Ovary (tissue), 10 donors: ENCODE data around the gene USP6NL. TPM values are rescaled to one million over a fixed set of nuclear protein-coding genes. Genes with fewer than 3 reads are reported as not detected.

ENCODE experiments used
- DNase-seq, 5 donors: peaks; one replicate each; pipeline ENCODE4 v3.0.0-alpha.2; 2019 to 2020
- H3K27ac ChIP-seq, 2 donors: fragments of 200-600 bp; one replicate each; pipeline versions ENCODE4 v1.5.1 to v1.8.0; 2019 to 2022
- H3K27me3 ChIP-seq: fragments of 200-600 bp; one replicate; pipeline ENCODE4 v1.8.0; 2022
- H3K36me3 ChIP-seq: fragments of 200-600 bp; sonication (generic); one replicate; pipeline ENCODE4 v1.5.1; 2019
- H3K4me1 ChIP-seq: one replicate; pipeline ENCODE4 v1.8.1; 2013; ENCODE audit warnings: mild to moderate bottlenecking, moderate library complexity; ENCODE audit not compliant: insufficient read depth
- H3K4me3 ChIP-seq: fragments of 200-600 bp; sonication (generic); one replicate; pipeline ENCODE4 v1.5.1; 2017
- H3K9me3 ChIP-seq, 2 donors: fragments of 200-600 bp in 1 of 2; sonication (generic) in 1 of 2; one replicate each; pipeline versions ENCODE4 v1.5.1 to v1.8.1; 2013 to 2019; ENCODE audit warnings: mild to moderate bottlenecking in 1 of 2, moderate library complexity in 1 of 2
- CTCF ChIP-seq, 3 donors: fragments of 450-650 bp in 2 of 3; fragments of 200-600 bp in 1 of 3; IDR thresholded peaks; one replicate each; pipeline versions ENCODE4 v1.5.1 to v1.8.0; 2016 to 2022; ENCODE audit warnings: antibody characterized with exemption in 3 of 3, mild to moderate bottlenecking in 1 of 3
- EP300 ChIP-seq: sonication (generic); formaldehyde crosslinking; IDR thresholded peaks from one replicate; pipeline ENCODE4 v1.6.1; 2017; ENCODE audit warnings: antibody characterized with exemption
- POLR2A ChIP-seq: fragments of 450-650 bp; IDR thresholded peaks from one replicate; pipeline ENCODE4 v1.6.1; 2017; ENCODE audit warnings: antibody characterized with exemption, mild to moderate bottlenecking, moderate library complexity
- WGBS, 3 donors: extraction: QIAGEN DNeasy Blood & Tissue Kit in 1 of 3; methylation state at CpG; one replicate each; pipeline versions ENCODE4 v1.1.5 to v1.1.7; 2013 to 2017; 5-methylcytosine and 5-hydroxymethylcytosine counted together
- intact Hi-C, 4 donors: fragments of 100-400 bp; cut with DNase I; formaldehyde crosslinking; loops; one replicate each; pipeline versions ENCODE4 v1.11.0 to v1.15.1; 2022 to 2023
- long read RNA-seq, 3 donors: library from polyadenylated mRNA in 2 of 3; unstranded in 2 of 3; transcript quantifications; one replicate each; pipeline ENCODE4 v2.0.0 and lab custom pipeline, GENCODE V29; 2021 to 2026
- polyA plus RNA-seq, 2 donors: library from polyadenylated mRNA; stranded (reverse); fragments of 200-250 nt in 1 of 2; fragments of 350-450 nt in 1 of 2; fragmentation: Illumina TruSeq in 1 of 2; extraction: RNeasy Lipid Tissue Mini Kit (QIAGEN cat#74804) in 1 of 2; gene quantifications; one replicate each; pipeline ENCODE4 v1.2.3, GENCODE V29; 2013 to 2014
- total RNA-seq, 7 donors: library from RNA; depleted of rRNA in 2 of 7; stranded (reverse); fragments of >200 nt in 2 of 7; fragmentation: NEBNext Ultra II Directional in 3 of 7; extraction: Animal tissue kit (Norgen Biotek cat#: 25700) in 3 of 7; gene quantifications; one replicate each; pipeline versions ENCODE4 v1.1.0 to v1.2.4, GENCODE V29; 2016 to 2023
- donor health status: DM: no; HTN: no; CAD: no; lungs with moderate emphysema.
- donor health status: DM: no; HTN: no; CAD: no.
- donor health status: Bipolar disorder and iron deficiency.
- donor health status: DM: yes; HTN: yes; CAD: no.
- donor health status: DM: no; HTN: no; CAD: no.
- donor health status: DM: yes; HTN: yes; CAD: no.

Gene USP6NL
- total RNA-seq (10 to 100 TPM; 13.8 to 28.8 (median 19.8) TPM), polyA plus RNA-seq (10 to 100 TPM in 1 of 2 donors, 1 to 10 TPM in 1; 9.6 to 16.3 TPM)
- long read RNA-seq, donor 1, transcript USP6NL-204 (3 exons, 1,823 nt) = major isoform, 11 of 19 reads
- long read RNA-seq, donor 1, partial matches to known transcripts = 1 of 19 reads
- long read RNA-seq, donor 1, other reads (novel, unspliced or antisense) = 7 of 19 reads
- long read RNA-seq, donor 2, full-length matches to known transcripts = 8 of 8 reads
- long read RNA-seq, donor 2, partial matches to known transcripts = 0 of 8 reads
- long read RNA-seq, donor 2, other reads (novel, unspliced or antisense) = 0 of 8 reads
- long read RNA-seq, donor 3, full-length matches to known transcripts = 27 of 36 reads
- long read RNA-seq, donor 3, partial matches to known transcripts = 7 of 36 reads
- long read RNA-seq, donor 3, other reads (novel, unspliced or antisense) = 2 of 36 reads

GRCh38 chr10:11611248-11612020 lies at the start of gene USP6NL:
Gene USP6NL, minus strand, starts transcription at chr10:11611650. Its CDS starts 14,016 bp downstream, at chr10:11597634.
- peak; percentile 88 to 93 (median 90) for DNase-seq
- intact Hi-C loops = no loop called here
- no peaks in the 10 kb centered on the region for H3K36me3 ChIP-seq
- peaks cover 3% of the 10 kb centered on the region for H3K4me1 ChIP-seq
- H3K27me3 ChIP-seq = no peaks in the 10 kb centered on the region
- no peaks in the 10 kb centered on the region for H3K9me3 ChIP-seq
- WGBS, 3 donors = 0 to 1% (median 1%) methylated on average over 53 to 105 of the region's 107 CpGs
- H3K27ac ChIP-seq = peak within 1 kb of the TSS; percentile 80 to 93
- peak within 1 kb of the TSS; percentile 89 for H3K4me3 ChIP-seq
- TF ChIP-seq CTCF (IDR thresholded peaks at IDR 0.05) = no peak
- TF ChIP-seq EP300 = no peak
- TF ChIP-seq POLR2A = peak; percentile 28

GRCh38 chr10:11658801-11659368 lies 47.4 kb upstream of the USP6NL start:
- TF ChIP-seq EP300 (no peak), CTCF (IDR thresholded peaks at IDR 0.05) (no peak), POLR2A (no peak)
- H3K4me3 ChIP-seq = no peak overlapping the region
- no peaks in the 10 kb centered on the region for H3K36me3 ChIP-seq
- WGBS, 3 donors = 92 to 94% (median 92%) methylated on average over 9 of the region's 9 CpGs
- no peak for DNase-seq
- H3K27ac ChIP-seq = no peak overlapping the region
- intact Hi-C loops = no loop called here
- H3K9me3 ChIP-seq = no peaks in the 10 kb centered on the region
- no peaks in the 10 kb centered on the region for H3K4me1 ChIP-seq
- H3K27me3 ChIP-seq = no peaks in the 10 kb centered on the region

- 44 to 50% (median 49%) methylated on average over 2 of the region's 2 CpGs for WGBS, 3 donors
- TF ChIP-seq POLR2A (no peak), EP300 (no peak), CTCF (IDR thresholded peaks at IDR 0.05) (no peak)
- no peaks in the 10 kb centered on the region for H3K4me1 ChIP-seq
- no peaks in the 10 kb centered on the region for H3K9me3 ChIP-seq
- H3K36me3 ChIP-seq = no peaks in the 10 kb centered on the region
- H3K27me3 ChIP-seq = no peaks in the 10 kb centered on the region
- intact Hi-C loops = no loop called here
- no peak overlapping the region for H3K27ac ChIP-seq
- no peak for DNase-seq
- no peak overlapping the region for H3K4me3 ChIP-seq
These were observed 44.4 kb upstream of the USP6NL start for GRCh38 chr10:11655836-11656235.

GRCh38 chr10:11654659-11655058 lies 43.2 kb upstream of the USP6NL start:
- H3K4me1 ChIP-seq = no peaks in the 10 kb centered on the region
- no peak for TF ChIP-seq CTCF (IDR thresholded peaks at IDR 0.05)
- no peak overlapping the region for H3K4me3 ChIP-seq
- intact Hi-C loops = no loop called here
- DNase-seq = no peak
- WGBS, 3 donors = 89 to 94% (median 91%) methylated on average over 9 of the region's 9 CpGs
- H3K27me3 ChIP-seq = no peaks in the 10 kb centered on the region
- H3K36me3 ChIP-seq = no peaks in the 10 kb centered on the region
- H3K9me3 ChIP-seq = no peaks in the 10 kb centered on the region
- no peak overlapping the region for H3K27ac ChIP-seq
